Left ventricle myocardium inferior (tissue), 1 donor: ENCODE results near the gene LEFTY2. TPM values are rescaled to one million over a fixed set of nuclear protein-coding genes. Genes with fewer than 3 reads are reported as not detected.

Source experiments
- DNase-seq: peaks from one replicate; pipeline ENCODE4 v3.0.0-alpha.2; 2020
- H3K27ac ChIP-seq: fragments of 200-600 bp; replicated peaks from 2 replicates; pipeline ENCODE4 v1.8.0; 2021
- H3K27me3 ChIP-seq: fragments of 200-600 bp; 2 replicates; pipeline ENCODE4 v1.8.0; 2021; ENCODE audit warnings: low read depth
- H3K36me3 ChIP-seq: fragments of 200-600 bp; 2 replicates; pipeline ENCODE4 v1.8.0; 2021
- H3K4me1 ChIP-seq: fragments of 200-600 bp; 2 replicates; pipeline ENCODE4 v1.8.0; 2021
- H3K4me3 ChIP-seq: fragments of 200-600 bp; 2 replicates; pipeline ENCODE4 v1.8.0; 2021; ENCODE audit warnings: mild to moderate bottlenecking, moderate library complexity
- H3K9me3 ChIP-seq: fragments of 200-600 bp; replicated peaks from 2 replicates; pipeline ENCODE4 v1.8.0; 2021
- intact Hi-C: fragments of 100-400 bp; cut with micrococcal nuclease; formaldehyde crosslinking; loops from one replicate; pipeline ENCODE4 v1.11.0; 2022
- total RNA-seq: library from RNA; stranded (reverse); fragmentation: NEBNext Ultra II Directional; extraction: Animal tissue kit (Norgen Biotek cat#: 25700); gene quantifications from one replicate; pipeline ENCODE4 v1.2.1, GENCODE V29; 2021
- TF ChIP-seq, protein P1 (sequence below): fragments of 200-600 bp; IDR thresholded peaks from 2 replicates; pipeline ENCODE4 v1.8.0; 2021; ENCODE audit warnings: antibody characterized with exemption, mild to moderate bottlenecking, borderline replicate concordance
- donor health status: DM: no; HTN: yes; CAD: no; lungs with severe emphysema.

Gene LEFTY2
- total RNA-seq, 1 donor from 2014 or later: 0.69 TPM

GRCh38 chr1:225906467-225906866, 34.6 kb downstream of the LEFTY2 start:
- Histone ChIP-seq H3K27me3 (no peaks in the 10 kb centered on the region), H3K4me1 (peaks cover 7% of the 10 kb centered on the region), H3K4me3 (no peak overlapping the region), H3K9me3 (no peaks in the 10 kb centered on the region), H3K36me3 (no peaks in the 10 kb centered on the region), H3K27ac (no peak overlapping the region)
- DNase-seq: no peak
- TF ChIP-seq, protein P1, sequence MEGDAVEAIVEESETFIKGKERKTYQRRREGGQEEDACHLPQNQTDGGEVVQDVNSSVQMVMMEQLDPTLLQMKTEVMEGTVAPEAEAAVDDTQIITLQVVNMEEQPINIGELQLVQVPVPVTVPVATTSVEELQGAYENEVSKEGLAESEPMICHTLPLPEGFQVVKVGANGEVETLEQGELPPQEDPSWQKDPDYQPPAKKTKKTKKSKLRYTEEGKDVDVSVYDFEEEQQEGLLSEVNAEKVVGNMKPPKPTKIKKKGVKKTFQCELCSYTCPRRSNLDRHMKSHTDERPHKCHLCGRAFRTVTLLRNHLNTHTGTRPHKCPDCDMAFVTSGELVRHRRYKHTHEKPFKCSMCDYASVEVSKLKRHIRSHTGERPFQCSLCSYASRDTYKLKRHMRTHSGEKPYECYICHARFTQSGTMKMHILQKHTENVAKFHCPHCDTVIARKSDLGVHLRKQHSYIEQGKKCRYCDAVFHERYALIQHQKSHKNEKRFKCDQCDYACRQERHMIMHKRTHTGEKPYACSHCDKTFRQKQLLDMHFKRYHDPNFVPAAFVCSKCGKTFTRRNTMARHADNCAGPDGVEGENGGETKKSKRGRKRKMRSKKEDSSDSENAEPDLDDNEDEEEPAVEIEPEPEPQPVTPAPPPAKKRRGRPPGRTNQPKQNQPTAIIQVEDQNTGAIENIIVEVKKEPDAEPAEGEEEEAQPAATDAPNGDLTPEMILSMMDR: no peak
- intact Hi-C loops: no loop called here

DNA sequence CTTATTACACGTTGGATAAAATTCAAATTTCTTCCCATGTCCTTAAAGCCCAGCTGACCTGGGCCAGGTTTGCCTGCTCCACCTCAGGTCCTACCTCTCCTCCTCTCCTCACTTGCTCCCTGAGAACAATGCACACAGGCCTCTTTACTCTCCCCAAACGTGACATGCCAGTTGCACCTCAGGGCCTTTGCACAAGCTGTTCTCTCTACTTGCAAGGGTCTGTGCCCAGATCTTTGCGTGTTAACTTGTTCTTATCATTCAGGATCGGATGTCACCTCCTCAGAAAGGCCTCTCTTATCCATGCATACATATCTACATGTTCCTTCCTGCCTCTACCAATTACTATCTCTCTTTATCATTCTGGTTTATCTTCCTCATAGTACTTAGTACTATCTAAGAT, 37.4 kb downstream of the LEFTY2 start:
- intact Hi-C loops: no loop called here

GRCh38 chr1:225899044-225899925, 41.7 kb downstream of the LEFTY2 start:
- intact Hi-C loops: no loop called here
- Histone ChIP-seq H3K9me3 (no peaks in the 10 kb centered on the region), H3K4me1 (no peaks in the 10 kb centered on the region), H3K4me3 (no peak overlapping the region), H3K27ac (no peak overlapping the region), H3K36me3 (no peaks in the 10 kb centered on the region), H3K27me3 (no peaks in the 10 kb centered on the region)
- TF ChIP-seq, protein P1: no peak
- no peak for DNase-seq

More for the DNA sequence above, 37.4 kb downstream of the LEFTY2 start:
- no peaks in the 10 kb centered on the region for H3K27me3 ChIP-seq
- H3K4me3 ChIP-seq: no peak overlapping the region
- H3K9me3 ChIP-seq: no peaks in the 10 kb centered on the region
- no peak overlapping the region for H3K27ac ChIP-seq
- DNase-seq: no peak
- no peaks in the 10 kb centered on the region for H3K36me3 ChIP-seq
- TF ChIP-seq, protein P1: no peak
- H3K4me1 ChIP-seq: no peaks in the 10 kb centered on the region

DNA sequence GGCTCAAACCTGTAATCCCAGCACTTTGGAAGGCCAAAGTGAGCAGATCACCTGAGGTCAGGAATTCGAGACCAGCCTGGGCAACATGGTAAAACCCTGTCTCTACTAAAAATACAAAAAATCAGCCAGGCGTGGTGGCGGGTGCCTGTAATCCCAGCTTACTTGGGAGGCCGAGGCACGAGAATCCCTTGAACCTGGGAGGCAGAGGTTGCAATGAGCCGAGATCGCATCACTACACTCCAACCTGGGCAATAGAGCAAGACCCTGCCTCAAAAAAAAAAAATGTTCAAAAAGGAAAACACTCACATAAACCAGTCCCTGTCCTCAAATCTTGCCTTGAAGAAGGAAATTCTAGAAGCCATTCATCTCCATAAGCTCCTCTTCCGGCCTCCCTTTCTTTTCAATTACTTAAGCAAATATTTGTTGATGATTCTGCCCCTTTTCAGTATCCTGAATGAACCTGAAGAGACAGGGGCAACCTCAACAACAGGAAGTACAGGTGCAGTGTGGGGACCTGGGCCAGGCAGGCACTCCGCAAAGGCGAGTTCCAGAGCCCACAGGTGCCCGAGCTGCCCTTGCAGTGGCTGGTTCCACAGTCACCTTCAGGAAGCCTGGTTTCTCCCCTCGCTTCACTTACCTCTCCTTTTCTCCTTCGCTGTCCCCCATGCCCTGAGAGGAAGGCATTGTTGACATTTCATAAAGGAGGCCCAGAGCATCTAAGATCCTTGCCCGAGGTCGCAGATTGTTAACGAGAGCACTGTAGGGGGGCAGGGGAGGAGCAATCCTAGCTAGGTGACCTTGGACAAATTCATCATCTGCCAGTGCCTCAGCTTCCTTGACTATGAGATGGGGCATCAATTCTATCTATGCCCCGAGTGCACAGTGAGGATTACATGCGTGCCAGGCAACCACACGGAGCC, 43.2 kb downstream of the LEFTY2 start:
- Histone ChIP-seq H3K4me3 (no peak overlapping the region), H3K36me3 (no peaks in the 10 kb centered on the region), H3K9me3 (no peaks in the 10 kb centered on the region), H3K27ac (no peak overlapping the region), H3K4me1 (no peaks in the 10 kb centered on the region), H3K27me3 (no peaks in the 10 kb centered on the region)
- intact Hi-C loops: no loop called here
- TF ChIP-seq, protein P1: no peak
- DNase-seq: no peak

GRCh38 chr1:225896937-225897549, 44.0 kb downstream of the LEFTY2 start:
- H3K4me3 ChIP-seq: no peak overlapping the region
- no peaks in the 10 kb centered on the region for H3K36me3 ChIP-seq
- no peak overlapping the region for H3K27ac ChIP-seq
- H3K27me3 ChIP-seq: no peaks in the 10 kb centered on the region
- no peak for DNase-seq
- no peaks in the 10 kb centered on the region for H3K9me3 ChIP-seq
- intact Hi-C loops: no loop called here
- H3K4me1 ChIP-seq: no peaks in the 10 kb centered on the region
- TF ChIP-seq, protein P1: no peak
